Measurements from ENCODE around the gene SLC6A18.

SLC6A18 gene

DNA sequence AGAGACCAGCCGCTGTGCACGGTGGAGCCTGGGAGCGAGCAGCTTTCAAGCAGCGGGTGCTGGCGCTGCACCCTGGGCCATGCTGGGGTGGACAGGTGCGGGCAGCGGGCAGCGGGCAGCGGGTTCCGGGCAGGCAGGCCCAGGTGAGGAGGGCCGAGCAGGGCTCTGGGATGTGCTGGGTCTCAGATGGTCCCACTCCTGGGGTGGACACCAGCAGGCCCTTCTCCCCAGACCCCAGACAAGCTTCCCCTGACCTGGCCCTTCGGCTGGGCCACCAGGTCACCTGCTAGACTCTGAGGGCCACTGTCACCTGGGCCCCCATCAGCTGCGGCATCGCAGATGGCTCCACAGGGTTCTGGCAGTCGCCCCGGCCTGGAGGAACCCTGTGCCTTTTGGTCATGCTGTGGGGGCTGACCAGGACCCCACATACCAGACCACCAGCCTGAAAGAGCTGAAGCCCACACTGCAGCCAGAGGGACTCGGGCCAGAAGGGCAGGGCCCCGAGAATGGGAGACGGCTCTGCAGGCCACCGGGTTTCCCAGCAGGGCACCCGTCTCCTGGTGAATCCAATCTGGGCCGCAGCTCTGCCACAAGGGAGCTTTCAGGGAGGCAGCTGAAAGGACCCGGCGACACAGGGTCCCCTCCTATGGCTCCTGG lies 21.7 kb upstream of the SLC6A18 start:
- TF ChIP-seq, protein P1, sequence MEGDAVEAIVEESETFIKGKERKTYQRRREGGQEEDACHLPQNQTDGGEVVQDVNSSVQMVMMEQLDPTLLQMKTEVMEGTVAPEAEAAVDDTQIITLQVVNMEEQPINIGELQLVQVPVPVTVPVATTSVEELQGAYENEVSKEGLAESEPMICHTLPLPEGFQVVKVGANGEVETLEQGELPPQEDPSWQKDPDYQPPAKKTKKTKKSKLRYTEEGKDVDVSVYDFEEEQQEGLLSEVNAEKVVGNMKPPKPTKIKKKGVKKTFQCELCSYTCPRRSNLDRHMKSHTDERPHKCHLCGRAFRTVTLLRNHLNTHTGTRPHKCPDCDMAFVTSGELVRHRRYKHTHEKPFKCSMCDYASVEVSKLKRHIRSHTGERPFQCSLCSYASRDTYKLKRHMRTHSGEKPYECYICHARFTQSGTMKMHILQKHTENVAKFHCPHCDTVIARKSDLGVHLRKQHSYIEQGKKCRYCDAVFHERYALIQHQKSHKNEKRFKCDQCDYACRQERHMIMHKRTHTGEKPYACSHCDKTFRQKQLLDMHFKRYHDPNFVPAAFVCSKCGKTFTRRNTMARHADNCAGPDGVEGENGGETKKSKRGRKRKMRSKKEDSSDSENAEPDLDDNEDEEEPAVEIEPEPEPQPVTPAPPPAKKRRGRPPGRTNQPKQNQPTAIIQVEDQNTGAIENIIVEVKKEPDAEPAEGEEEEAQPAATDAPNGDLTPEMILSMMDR (conservative IDR thresholded peaks at IDR 0.05; ENCODE audit: low read depth, low read length), result no peak
- no peak for DNase-seq (ENCODE audit: low read depth)
- H3K4me3 ChIP-seq (ENCODE audit: low read depth, low read length), result no peak overlapping the region

DNA sequence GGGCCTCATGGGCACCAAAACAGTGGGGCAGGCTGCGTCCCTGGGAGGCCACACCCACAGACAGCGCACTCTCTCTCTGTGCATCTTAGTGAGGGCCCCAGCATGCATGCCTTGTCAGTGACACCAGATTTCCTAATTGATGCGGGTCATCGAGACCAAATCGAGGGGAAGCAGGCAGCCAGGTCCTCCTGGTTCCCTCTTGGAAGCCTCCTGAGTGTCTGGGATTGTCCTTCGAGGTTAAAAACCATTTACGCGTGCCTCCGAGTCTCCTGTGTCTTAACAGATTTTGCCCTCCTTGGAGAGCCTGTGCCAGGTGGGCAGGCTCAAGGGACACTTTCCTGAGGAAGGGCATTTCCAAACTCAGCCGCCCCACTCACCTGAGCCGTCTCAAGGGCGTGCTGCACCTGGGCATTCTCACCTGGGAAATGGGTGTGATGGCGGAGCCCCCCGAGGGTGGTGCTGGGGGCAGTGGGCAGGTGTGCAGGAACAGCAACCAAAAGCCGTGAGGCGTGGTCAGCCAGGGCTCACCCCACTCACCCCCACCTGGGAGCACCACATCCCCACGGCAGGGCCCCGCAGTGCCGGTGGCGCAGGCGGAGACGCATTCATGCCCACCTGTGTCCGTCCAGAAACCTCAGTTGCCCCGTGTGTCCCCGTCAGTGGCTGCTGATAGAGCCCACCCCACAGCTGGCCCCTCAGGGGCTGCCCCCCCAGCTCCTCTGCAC lies 21.1 kb upstream of the SLC6A18 start:
- no peak for DNase-seq (ENCODE audit: low read depth)
- H3K4me3 ChIP-seq (ENCODE audit: low read depth, low read length), result no peak overlapping the region
- TF ChIP-seq, protein P1 (conservative IDR thresholded peaks at IDR 0.05; ENCODE audit: low read depth, low read length), result no peak

DNA sequence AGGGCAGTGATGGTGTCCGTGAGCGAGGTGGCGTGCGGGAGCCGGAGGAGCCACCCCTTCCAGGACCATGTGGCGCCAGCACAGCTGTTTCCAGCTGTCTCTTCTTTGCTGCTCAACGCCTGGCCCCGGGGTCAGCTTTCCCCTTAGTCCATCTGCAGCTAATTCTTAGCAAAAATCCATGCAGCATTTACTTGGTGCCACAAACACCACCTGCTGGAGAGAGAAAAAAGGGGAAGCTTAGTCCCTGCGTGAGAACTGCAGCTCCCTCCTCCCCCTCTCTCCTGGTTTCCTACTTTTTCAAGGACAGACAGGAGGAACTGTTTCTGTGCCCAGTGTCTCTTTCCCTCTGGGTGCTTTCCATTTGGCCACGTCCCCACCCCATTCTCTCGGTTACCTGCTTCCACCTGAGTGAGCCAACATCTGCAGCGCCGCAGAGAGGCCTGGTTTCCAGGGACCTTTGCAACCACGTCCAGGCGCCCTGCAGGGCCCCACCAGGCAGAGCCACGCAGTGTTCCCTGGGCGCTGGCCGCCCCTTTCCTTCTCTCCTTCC lies 20.4 kb upstream of the SLC6A18 start:
- TF ChIP-seq, protein P1 (conservative IDR thresholded peaks at IDR 0.05; ENCODE audit: low read depth, low read length), result peak; percentile 59
- H3K4me3 ChIP-seq (ENCODE audit: low read depth, low read length), result no peak overlapping the region
- DNase-seq (ENCODE audit: low read depth), result peak; percentile 51

DNA sequence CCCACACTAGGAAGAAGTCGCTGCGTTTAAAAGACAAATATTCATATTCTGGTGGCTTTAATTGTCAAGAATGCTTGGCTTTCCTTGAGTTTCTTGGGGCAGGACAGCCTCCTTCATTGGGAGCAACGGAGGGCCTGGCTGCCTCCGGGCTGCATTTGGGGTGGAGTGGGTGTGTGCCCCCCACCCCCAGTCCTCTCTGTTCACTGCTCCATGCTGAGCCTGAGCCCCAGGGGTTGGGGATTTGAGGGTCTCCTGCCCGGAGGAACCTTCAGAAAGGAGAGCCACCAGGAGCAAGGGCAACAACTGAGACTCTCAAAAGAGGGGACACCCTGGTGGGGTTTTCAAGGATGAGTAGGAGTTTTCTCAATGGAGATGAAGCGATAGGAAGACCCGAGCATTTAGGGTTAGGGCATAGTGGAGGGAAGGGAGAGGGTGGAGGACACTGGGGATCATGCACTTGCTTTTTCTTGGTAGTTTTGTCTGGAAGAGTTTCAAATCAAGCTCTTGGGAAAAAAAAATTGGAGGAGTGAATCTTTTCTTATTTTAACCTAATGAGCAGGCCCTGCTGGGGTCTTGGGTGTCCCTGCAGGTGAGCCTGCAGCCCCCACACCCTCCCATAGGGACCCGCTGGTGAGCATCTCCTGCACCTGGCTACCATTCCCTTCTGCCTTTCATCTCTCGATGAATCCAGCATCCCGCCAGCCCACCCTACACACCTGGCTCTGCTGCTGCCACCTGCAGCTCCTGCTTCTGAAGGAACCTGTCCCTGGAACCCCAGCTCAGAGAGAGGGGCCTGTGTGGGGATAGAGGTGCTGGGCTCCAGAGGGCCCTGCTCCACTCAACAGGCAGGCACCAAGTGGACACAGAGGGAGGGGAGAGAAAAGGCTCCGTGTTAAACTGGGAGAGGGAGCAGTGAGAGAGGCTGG lies 19.7 kb upstream of the SLC6A18 start:
- TF ChIP-seq, protein P1 (conservative IDR thresholded peaks at IDR 0.05; ENCODE audit: low read depth, low read length), result no peak

DNA sequence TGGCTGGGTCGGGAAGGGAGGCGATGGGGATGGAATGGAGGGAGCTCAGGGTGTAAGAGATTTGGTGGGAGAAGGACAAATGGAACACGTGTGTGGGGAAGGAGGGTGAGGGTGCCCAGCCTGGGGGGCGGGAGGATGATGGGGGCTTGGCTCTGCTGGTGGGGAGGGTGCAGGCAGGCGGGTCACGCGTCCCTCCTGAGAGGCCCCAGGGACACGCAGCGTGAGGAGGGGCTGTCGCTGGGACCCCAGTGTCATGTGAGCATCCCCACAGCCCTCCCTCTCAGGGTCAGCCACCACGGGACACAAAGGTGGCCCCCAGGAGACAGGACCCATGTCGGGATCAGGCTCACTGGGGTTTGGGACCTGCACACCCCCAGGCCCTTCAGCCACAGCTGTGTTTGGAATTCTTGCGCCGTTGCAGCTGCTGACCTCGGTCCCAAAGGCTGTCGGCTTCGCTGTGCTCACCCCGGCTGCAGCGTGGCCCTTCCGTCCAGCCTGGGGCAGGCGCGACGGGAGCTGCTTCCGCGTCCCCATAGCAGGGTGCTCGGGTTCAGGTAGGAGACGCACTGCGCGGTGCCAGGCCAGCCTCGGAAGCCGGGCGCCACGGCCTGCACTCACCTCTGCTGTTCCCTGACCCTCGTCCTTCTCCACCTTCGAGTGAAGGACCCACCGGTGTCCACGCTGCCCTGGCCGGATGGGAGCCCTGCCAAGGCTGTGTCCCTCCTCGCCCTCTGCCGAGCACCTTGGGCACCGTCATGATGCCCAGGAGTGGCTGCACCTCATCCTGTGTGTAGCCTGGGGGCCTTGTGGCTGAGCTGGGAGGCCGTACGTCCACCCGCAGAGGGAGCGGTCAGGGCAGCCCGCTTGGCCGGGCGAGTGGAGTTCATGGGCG lies 18.4 kb upstream of the SLC6A18 start:
- H3K4me3 ChIP-seq (ENCODE audit: low read depth, low read length), result no peak overlapping the region
- DNase-seq (ENCODE audit: low read depth), result no peak
- TF ChIP-seq, protein P1 (conservative IDR thresholded peaks at IDR 0.05; ENCODE audit: low read depth, low read length), result no peak

More for the DNA sequence above, 19.7 kb upstream of the SLC6A18 start:
- H3K4me3 ChIP-seq (ENCODE audit: low read depth, low read length), result no peak overlapping the region
- DNase-seq (ENCODE audit: low read depth), result no peak

DNA sequence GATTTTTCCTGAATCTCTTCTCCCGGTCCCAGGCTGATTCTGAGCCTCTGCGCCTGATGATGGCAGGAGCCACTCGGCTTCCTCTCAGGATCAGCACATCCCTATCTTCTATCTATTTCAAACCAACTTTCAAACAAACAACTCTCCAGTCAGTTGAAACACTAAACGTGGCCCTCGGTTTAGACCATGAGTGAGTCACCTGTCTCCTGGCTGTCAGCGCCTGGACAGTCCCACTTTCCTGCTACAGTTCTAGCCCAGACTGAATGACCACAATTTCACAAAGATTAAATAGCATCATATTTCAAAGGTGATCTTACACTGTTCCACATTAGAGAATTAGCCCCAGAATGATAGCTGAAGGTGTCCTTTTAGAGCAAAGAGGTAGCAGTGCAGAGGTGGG lies 17.6 kb upstream of the SLC6A18 start:
- H3K4me3 ChIP-seq (ENCODE audit: low read depth, low read length), result no peak overlapping the region

More for the DNA sequence above, 17.6 kb upstream of the SLC6A18 start:
- no peak for DNase-seq (ENCODE audit: low read depth)
- TF ChIP-seq, protein P1 (conservative IDR thresholded peaks at IDR 0.05; ENCODE audit: low read depth, low read length), result no peak

Data from choroid plexus epithelial cell (primary cell).